ENCODE measurements around the gene RPS8.
"Not testable (repeated sequence)": the region's sequence is repeated elsewhere in the genome, so short reads cannot be mapped to it uniquely, and the experiment has no call there.

The RPS8 gene

GRCh38 chr1:44803062-44803311 is 27.6 kb downstream of the RPS8 start:
- DNase-seq (ENCODE audit: low spot score): no peak

DNA sequence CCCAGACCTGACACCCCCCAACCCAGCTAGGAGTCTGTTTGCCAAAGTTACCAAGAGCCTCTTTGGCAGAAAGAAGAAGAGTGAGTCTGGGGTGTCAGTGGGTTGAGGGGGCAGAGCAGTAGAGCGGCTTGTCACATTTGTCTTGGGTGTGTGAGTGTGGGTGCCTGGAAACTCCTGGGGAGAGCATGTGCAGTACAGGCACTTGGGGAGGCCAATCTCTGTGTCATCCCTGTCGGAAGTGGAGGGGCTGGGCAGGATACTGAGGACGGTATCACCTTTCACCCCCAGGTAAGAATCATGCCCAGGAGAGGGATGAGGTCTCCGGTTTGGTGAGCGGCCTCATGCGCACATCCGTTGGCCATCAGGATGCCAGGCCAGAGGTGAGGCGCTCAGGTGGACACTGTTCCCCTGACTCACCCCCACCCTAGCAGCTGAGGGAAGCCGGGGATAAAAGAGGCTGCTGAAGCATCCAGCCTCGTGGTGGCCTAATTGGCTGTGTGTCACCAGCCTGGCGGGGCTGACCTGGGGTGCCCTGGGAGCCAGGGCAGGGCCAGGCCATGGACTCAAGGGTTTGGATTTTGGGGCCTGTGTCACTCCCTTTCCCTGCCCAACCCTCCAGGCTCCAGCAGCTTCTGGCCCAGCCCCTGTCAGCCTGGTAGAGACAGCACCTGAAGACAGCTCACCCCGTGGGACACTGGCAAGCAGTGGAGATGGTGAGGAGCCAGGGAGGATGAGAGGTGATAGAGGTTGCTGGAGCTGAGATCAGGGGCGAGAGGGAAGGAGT is 28.2 kb downstream of the RPS8 start:
- no peak for DNase-seq (ENCODE audit: low spot score)

DNA sequence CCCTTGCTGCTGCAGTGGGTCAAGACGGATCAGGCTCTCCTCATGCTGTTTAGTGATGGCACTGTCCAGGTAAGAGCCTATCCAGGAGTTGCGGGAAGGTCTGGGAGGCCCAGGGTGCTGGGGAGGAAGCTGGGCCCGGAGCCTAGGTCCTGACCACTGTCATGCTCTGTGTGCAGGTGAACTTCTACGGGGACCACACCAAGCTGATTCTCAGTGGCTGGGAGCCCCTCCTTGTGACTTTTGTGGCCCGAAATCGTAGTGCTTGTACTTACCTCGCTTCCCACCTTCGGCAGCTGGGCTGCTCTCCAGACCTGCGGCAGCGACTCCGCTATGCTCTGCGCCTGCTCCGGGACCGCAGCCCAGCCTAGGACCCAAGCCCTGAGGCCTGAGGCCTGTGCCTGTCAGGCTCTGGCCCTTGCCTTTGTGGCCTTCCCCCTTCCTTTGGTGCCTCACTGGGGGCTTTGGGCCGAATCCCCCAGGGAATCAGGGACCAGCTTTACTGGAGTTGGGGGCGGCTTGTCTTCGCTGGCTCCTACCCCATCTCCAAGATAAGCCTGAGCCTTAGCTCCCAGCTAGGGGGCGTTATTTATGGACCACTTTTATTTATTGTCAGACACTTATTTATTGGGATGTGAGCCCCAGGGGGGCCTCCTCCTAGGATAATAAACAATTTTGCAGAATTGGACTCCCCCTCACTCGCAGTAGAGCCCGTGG is 30.1 kb downstream of the RPS8 start:
- no peak for DNase-seq (ENCODE audit: low spot score)

DNA sequence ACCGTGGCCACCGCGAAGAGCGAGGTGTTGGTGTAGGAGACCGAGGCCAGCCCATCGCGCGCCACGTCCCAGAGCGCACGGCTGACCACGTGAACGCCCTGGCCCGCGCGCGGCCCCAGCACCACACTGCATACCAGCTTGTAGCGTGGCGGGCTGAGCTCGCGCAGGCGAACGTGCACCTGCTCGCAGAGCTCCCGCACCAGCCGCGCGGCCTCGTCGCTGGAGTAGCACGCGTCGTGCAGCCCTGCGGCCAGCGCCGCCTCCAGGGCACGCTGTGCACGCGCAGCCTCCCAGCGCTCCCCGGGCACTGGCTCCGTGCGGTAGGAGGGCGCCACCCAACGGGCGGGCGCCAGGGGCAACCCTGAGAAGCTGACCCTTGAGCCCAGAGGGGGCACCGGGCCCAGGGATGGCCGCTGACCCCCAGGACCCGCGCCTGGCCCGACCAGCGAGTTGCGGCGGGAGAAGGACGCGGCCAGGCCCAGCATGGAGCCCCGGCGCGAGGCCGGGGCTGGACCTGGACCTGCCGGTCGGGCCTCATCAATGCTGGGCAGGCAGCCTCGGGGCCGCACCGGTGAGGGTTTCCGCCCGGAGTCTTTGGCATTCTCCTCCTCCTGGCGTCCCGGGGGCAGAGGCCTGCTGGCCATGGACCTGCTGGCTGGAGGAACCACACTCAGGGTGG is 30.8 kb downstream of the RPS8 start:
- DNase-seq (ENCODE audit: low spot score): no peak

GRCh38 chr1:44806704-44807363 is 31.5 kb downstream of the RPS8 start, which contains the start of gene DYNLT4:
Gene DYNLT4 (minus strand): TSS chr1:44807351. CDS start chr1:44806668, 683 bp downstream.
- DNase-seq (ENCODE audit: low spot score): no peak

DNA sequence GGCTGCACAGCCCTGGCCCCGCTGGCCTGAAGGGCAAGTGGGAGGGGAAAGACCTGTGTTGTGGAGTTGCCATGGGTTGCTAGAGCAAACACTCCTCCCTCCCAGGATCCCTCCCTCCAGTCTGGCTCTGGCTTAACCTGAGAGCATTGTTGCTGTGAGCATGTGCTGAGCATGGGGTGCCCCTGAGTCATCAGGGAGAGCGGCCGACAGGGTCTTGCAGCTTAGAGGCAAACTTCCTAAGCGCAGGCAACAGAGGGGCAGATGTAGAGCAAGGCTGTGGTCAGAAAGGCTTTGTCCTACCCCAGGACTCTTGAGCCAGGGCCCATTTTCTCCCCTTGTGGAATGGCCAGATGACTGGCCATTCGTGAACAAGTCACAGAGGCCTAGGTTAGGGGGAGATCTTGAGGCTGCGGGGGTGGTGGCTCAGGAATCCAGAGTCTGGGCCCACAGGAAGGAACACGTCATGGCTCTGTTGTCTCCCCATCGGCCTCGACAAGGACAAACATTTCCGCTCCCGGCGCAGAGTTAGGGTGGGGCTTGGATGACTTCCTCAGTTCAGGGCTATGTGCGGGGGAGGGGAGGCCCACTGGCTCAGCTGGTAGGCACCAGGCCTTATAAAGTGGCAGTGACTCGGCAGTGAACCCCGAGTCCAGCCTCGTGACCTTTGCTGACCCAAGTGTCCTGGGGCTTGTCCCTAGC is 32.2 kb downstream of the RPS8 start:
- DNase-seq (ENCODE audit: low spot score): peak; percentile 97

GRCh38 chr1:44808063-44808937 is 33.0 kb downstream of the RPS8 start, which contains the start of gene BTBD19:
Gene BTBD19 (plus strand): TSS chr1:44808523. CDS start chr1:44808821, 298 bp downstream.
- no peak for DNase-seq (ENCODE audit: low spot score)

DNA sequence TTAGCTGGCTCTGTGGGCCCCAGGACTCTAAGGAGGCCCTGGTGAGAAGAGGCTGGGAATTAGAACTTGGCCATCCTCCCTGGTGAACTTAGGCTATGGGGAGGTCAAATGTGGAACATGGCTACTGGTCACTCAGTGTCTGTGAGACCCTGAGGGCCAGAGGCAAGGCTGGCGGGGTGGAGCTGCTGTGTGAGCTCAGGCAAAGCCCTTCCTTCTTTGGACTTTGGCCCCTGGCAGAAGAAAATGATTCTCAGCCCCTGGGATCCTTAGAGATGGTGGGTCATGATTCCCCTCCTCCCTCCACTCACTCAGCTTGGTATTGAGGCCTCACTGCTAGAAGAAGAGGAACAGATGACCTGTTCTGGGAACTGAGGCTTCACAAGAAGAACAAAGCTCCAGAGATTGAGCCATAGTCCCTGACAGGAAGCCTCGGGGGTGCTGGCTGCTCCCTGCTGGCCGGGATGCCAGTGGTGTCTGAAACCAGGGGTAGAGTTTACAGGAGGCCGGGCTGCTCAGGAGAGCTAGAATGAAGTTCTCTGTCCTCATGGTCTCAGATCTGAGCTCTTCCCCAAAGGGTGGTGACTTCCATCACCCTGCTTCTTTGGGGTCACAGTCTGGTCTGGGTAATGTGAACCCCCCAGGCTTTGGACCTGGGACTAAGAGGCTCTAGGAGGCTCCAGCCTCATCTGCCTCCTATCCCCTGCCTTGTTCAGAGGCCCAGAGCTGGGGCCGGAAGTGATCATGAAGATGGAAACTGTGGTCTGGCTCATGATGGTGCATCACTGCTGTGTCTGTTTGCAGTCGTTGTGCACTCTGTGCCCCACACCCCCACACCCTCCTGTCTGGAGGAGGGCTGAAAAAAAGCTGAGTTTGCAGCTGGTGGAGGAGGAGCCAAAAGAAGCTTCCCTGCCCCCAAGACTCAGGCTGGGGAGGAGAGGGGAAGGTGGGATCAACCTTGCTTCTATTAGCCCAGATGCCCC is 33.9 kb downstream of the RPS8 start:
- DNase-seq (ENCODE audit: low spot score): peak; percentile 93

GRCh38 chr1:44810101-44810761 is 34.9 kb downstream of the RPS8 start:
- peak; percentile 38 for DNase-seq (ENCODE audit: low spot score)

DNA sequence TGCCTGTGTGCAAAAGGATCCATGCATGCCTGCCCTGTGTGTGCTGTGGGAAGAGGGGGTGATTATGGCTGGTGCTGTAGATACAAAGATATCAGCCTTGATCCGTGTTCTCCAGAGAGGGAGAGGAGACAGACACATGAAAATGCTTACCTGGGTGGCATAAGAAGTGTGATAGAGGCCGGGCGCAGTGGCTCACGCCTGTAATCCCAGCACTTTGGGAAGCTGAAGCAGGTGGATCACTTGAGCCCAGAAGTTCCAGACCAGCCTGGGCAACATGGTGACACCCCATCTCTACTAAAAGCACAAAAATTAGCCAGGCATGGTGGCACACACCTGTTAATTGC is 35.4 kb downstream of the RPS8 start:
- not testable (repeated sequence) for DNase-seq (ENCODE audit: low spot score)

DNA sequence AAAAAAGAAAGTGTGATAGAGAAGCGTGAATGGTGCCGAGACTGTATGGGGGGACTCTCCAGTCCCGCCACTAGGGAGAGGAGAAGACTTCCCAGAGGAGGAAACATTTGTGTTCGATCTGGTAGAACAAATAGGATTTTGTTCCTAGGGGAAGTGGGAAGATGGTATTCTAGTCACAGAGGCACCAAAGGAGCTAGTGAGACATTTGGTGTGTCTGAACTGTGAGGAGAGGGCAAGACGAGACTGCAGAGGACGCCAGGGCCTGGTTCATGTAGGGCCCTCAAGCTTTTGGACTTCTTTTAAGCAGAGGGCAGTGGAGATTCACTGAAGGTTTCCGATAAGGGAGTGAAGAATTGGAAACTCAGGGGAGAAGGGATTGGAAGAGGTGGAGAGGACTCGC is 35.9 kb downstream of the RPS8 start:
- DNase-seq (ENCODE audit: low spot score): no peak

GRCh38 chr1:44812822-44813543 is 37.6 kb downstream of the RPS8 start:
- DNase-seq (ENCODE audit: low spot score): no peak

DNA sequence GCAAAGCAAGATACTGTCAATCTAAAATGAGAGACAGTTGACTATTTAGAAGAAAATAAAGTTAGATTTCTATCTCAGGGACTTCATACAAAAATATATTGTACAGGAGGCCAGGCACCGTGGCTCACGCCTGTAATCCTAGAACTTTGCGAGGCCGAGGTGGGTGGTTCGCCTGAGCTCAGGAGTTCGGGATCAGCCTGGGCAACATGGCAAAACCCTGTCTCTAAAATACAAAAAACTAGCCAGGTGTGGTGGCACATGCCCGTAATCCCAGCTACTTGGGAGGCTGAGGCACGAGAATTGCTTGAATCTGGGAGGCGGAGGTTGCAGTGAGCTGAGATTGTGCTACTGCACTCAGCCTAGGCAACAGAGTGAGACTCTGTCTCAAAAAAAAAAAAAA is 40.6 kb downstream of the RPS8 start:
- DNase-seq (ENCODE audit: low spot score): not testable (repeated sequence)

- DNase-seq (ENCODE audit: low spot score): no peak
Observed at GRCh38 chr1:44817307-44817706, 42.0 kb downstream of the RPS8 start.

GRCh38 chr1:44817771-44818495 is 42.6 kb downstream of the RPS8 start:
- no peak for DNase-seq (ENCODE audit: low spot score)

DNA sequence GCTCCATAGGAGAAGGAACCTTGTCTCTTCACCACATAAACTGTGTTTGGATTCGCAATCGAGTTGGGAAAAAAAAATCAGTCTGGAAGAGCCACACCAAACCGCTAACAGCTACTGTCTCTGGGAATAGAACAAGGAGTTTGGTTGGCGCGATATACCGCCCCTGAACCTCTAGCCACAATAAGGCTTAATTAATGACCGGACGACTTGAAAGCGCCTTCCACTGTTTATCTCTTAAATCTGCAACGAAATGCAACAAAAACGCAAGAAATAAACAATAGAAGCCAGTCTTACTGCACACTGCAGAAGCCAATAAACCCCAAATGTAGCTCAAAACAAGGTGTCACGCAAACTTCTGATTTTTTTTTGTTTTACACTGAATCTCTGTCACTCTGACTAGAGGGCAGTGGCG is 43.9 kb downstream of the RPS8 start:
- DNase-seq (ENCODE audit: low spot score): no peak

DNA sequence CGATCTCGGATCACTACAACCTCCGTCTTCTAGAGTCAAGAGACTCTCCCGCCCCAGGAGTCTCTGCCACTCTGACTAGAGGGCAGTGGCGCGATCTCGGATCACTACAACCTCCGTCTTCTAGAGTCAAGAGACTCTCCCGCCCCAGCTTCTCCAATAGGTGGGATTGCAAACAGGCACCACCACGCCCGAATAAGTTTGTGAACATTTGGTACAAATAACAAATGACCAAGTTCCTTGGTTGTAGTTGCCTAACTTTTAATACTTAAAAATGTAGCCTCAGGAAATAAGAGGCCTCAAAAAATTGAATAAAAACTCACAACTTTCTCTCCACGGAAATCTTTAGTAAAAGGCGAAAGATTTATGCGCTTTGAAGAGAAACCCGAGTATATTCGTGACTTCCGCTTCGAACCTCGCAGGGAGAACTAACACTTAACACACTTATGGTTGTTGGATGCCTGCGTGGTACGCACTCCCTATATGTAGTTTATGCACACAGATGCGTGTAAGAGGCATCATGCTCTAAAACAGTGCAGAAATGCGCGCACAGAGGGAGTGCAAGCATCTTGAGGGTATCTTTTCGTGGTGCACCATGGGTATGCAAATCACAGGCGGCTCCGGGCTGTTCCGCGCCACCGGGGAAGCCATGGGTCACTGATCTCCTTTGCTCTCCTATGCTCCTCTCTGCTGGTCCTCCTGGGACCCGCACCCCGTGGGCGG is 44.4 kb downstream of the RPS8 start:
- peak; percentile 82 for DNase-seq (ENCODE audit: low spot score)
